ENCODE results near the gene IL1RAPL2. TPM values are rescaled to one million over a fixed set of nuclear protein-coding genes. Genes with fewer than 3 reads are reported as not detected.

Gene IL1RAPL2
- total and polyA plus RNA-seq, 10 of the 15 experiments (the other 5 are each of a cell fraction or from before 2014, with no cell fraction given), result 0.19 TPM; not detected in 9

DNA sequence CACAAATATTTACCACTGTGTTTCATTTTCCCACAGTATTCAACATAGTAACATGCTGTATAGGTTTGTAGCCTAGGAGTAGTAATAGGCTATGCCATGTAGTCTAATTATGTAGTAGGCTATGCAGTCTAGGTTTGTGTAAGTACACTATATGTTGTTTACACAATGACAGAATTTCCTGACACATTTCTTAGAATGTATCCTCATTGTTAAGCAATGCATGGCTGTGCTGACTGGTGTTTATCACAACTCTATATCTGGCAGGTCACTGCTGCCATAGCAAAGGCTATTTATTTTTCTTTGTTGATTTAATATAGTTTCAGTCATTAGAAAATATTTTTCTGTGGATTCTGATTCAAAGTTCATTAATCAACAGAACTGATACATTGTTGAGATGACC is 762.8 kb downstream of the IL1RAPL2 start:
- ChIA-PET SMC1A (ENCODE audit: uncharacterized antibody, unreplicated experiment) (no interaction called here), POLR2A (no interaction called here), RAD21 (ENCODE audit: unreplicated experiment) (no interaction called here), CTCF (no interaction called here)
- H4K20me1 ChIP-seq (ENCODE audit: control insufficient read depth, insufficient read depth), result no peaks in the 10 kb centered on the region
- no peak overlapping the region for H3K4me3 ChIP-seq
- no peaks in the 10 kb centered on the region; the same call in 2 of the 3 replicates for H3K9me3 ChIP-seq (replicated peaks; ENCODE audit: control insufficient read depth, insufficient read depth, low read length)
- H3K4me2 ChIP-seq (ENCODE audit: control insufficient read depth, insufficient read depth), result no peak overlapping the region
- no peak overlapping the region for H3K27ac ChIP-seq (ENCODE audit: control insufficient read depth, insufficient read depth)
- no peaks in the 10 kb centered on the region for H3K36me3 ChIP-seq (ENCODE audit: control insufficient read depth in 2 of 2, insufficient read depth in 2 of 2, low read length in 1 of 2)
- in situ Hi-C loops (cut with MboI), result no loop called here
- H3K79me2 ChIP-seq (ENCODE audit: control insufficient read depth, insufficient read depth, low read length), result no peaks in the 10 kb centered on the region
- DNase-seq (ENCODE audit: low read depth, low spot score), result no peak
- intact Hi-C loops (cut with micrococcal nuclease; ENCODE audit: unreplicated experiment), result no loop called here
- no peak for FAIRE-seq
- TF ChIP-seq CBX5 (IDR thresholded peaks at IDR 0.05; ENCODE audit: low read depth) (no peak), BCL11A (IDR thresholded peaks at IDR 0.05; ENCODE audit: low read depth, low read length) (no peak), LARP7 (IDR thresholded peaks at IDR 0.05) (no peak), SUPT20H (IDR thresholded peaks at IDR 0.05; ENCODE audit: borderline replicate concordance, control insufficient read depth, low read depth, low read length) (no peak), NBN (IDR thresholded peaks at IDR 0.05) (no peak), SUZ12 (IDR thresholded peaks at IDR 0.05; ENCODE audit: unreplicated experiment) (no peak), ZBTB11 (CRISPR knock-in tag; IDR thresholded peaks at IDR 0.05) (no peak), STAT1 (conservative IDR thresholded peaks at IDR 0.05) (no peak), ZNF217 (IDR thresholded peaks at IDR 0.05) (no peak), CREB1 (IDR thresholded peaks at IDR 0.05; ENCODE audit: low read depth) (no peak), FOS (IDR thresholded peaks at IDR 0.05; ENCODE audit: borderline replicate concordance, extremely low read depth, insufficient read length) (no peak), ZBTB4 (CRISPR knock-in tag; IDR thresholded peaks at IDR 0.05) (no peak), MEF2B (IDR thresholded peaks at IDR 0.05; ENCODE audit: partially characterized antibody, poor library complexity, severe bottlenecking) (no peak), RUNX3 (IDR thresholded peaks at IDR 0.05; ENCODE audit: low read length) (no peak), YBX1 (IDR thresholded peaks at IDR 0.05) (no peak), MLLT1 (IDR thresholded peaks at IDR 0.05) (no peak)
- H2AFZ ChIP-seq (ENCODE audit: control insufficient read depth, low read depth, low read length), result no peak overlapping the region
- H3K27me3 ChIP-seq (replicated peaks in 1 of 2; ENCODE audit: control insufficient read depth in 2 of 2, insufficient read depth in 2 of 2, low read length in 1 of 2), result no peaks in the 10 kb centered on the region
- ATAC-seq, result no peak
- no peaks in the 10 kb centered on the region for H3K4me1 ChIP-seq (ENCODE audit: control insufficient read depth, insufficient read depth, low read length)
- no TSS peak for BruUV-seq (replicated peaks)
- no peak overlapping the region for H3K9ac ChIP-seq (ENCODE audit: control insufficient read depth, insufficient read depth, low read length)
